GM12872 (cell line): ENCODE data around the gene ATP5MC3.

Source experiments
- CTCF ChIP-seq: IDR thresholded peaks from 3 replicates; pipeline ENCODE4 v1.5.1; 2011; ENCODE audit warnings: low read depth, mild to moderate bottlenecking, low read length, moderate library complexity; ENCODE audit not compliant: insufficient read depth

ATP5MC3 gene

GRCh38 chr2:175205523-175205922 lies 24.0 kb upstream of the ATP5MC3 start:
- no peak for TF ChIP-seq CTCF

GRCh38 chr2:175203621-175204496 lies 22.3 kb upstream of the ATP5MC3 start:
- TF ChIP-seq CTCF: peak; percentile 69

GRCh38 chr2:175195012-175195411 lies 13.5 kb upstream of the ATP5MC3 start:
- no peak for TF ChIP-seq CTCF

GRCh38 chr2:175188761-175189160 lies 7.3 kb upstream of the ATP5MC3 start:
- no peak for TF ChIP-seq CTCF

GRCh38 chr2:175187378-175187777 lies 5.9 kb upstream of the ATP5MC3 start:
- peak; percentile 58 for TF ChIP-seq CTCF

GRCh38 chr2:175183674-175184073 lies 2.2 kb upstream of the ATP5MC3 start:
- TF ChIP-seq CTCF: no peak

GRCh38 chr2:175181877-175182308 lies 383 bp upstream of the ATP5MC3 start:
- no peak for TF ChIP-seq CTCF
